Measurements from ENCODE around the gene ELP1.

ELP1 gene

DNA sequence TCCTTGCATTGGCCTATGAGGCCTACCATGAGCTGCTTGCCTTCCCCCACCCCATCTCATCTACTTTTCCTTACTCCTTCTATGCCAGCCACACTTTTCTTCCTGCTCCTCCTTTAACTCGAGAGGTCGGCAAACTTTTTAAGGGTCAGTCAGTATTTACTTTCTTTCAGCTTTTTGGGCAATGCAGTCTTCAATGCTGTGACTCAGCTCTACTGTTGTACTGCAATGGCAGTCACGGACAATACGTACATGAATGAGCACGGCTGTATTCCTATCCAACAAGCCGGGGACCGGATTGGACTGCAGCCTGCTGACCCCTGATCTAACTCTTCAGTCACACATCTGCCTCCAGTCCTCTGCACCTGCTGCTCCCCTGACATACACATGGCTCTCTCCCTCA, 72.5 kb downstream of the ELP1 start:
- Histone ChIP-seq H3K9me3 (ENCODE audit: insufficient read depth, low read length) (no peaks in the 10 kb centered on the region), H3K9ac (ENCODE audit: low read length) (no peak overlapping the region), H3K27me3 (ENCODE audit: low read depth, low read length) (no peaks in the 10 kb centered on the region), H3K4me1 (ENCODE audit: low read length) (no peaks in the 10 kb centered on the region), H3K27ac (ENCODE audit: low read length) (no peak overlapping the region), H3K36me3 (replicated peaks; ENCODE audit: low read depth, low read length) (no peaks in the 10 kb centered on the region), H4K20me1 (ENCODE audit: insufficient read depth, low read length) (no peaks in the 10 kb centered on the region), H3K4me2 (ENCODE audit: low read length) (no peak overlapping the region), H3K79me2 (ENCODE audit: low read length) (no peaks in the 10 kb centered on the region), H2AFZ (ENCODE audit: low read depth, low read length) (no peak overlapping the region), H3K4me3 (ENCODE audit: low read length) (no peak overlapping the region)
- no peak for TF ChIP-seq EZH2phosphoT487 (IDR thresholded peaks at IDR 0.05; ENCODE audit: low read depth)
- TF ChIP-seq, protein P1, sequence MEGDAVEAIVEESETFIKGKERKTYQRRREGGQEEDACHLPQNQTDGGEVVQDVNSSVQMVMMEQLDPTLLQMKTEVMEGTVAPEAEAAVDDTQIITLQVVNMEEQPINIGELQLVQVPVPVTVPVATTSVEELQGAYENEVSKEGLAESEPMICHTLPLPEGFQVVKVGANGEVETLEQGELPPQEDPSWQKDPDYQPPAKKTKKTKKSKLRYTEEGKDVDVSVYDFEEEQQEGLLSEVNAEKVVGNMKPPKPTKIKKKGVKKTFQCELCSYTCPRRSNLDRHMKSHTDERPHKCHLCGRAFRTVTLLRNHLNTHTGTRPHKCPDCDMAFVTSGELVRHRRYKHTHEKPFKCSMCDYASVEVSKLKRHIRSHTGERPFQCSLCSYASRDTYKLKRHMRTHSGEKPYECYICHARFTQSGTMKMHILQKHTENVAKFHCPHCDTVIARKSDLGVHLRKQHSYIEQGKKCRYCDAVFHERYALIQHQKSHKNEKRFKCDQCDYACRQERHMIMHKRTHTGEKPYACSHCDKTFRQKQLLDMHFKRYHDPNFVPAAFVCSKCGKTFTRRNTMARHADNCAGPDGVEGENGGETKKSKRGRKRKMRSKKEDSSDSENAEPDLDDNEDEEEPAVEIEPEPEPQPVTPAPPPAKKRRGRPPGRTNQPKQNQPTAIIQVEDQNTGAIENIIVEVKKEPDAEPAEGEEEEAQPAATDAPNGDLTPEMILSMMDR (IDR thresholded peaks at IDR 0.05; ENCODE audit: low read depth, low read length) = no peak

DNA sequence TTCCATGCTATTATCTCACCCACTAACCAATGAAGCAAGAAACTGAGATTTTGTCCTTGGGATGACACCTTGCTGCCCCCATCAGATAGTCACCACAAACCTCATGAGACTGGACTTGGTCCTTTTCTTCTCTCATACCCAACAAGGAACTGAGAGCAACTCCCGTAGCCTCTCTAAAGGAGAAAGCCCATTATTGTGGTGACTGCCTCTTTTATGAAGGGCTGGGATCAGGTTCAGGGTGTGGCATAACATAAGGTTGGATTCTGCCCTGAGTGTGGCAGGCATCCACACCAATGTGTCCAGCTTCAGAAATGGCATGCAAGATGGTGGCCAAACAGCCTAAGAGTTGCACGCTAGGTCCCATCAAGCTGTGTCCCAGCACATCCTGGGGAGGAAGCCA, 73.2 kb downstream of the ELP1 start:
- Histone ChIP-seq H3K36me3 (replicated peaks; ENCODE audit: low read depth, low read length) (no peaks in the 10 kb centered on the region), H3K9ac (ENCODE audit: low read length) (no peak overlapping the region), H3K27ac (ENCODE audit: low read length) (no peak overlapping the region), H4K20me1 (ENCODE audit: insufficient read depth, low read length) (no peaks in the 10 kb centered on the region), H3K79me2 (ENCODE audit: low read length) (no peaks in the 10 kb centered on the region), H3K4me3 (ENCODE audit: low read length) (no peak overlapping the region), H3K4me2 (ENCODE audit: low read length) (no peak overlapping the region), H3K9me3 (ENCODE audit: insufficient read depth, low read length) (no peaks in the 10 kb centered on the region), H3K27me3 (ENCODE audit: low read depth, low read length) (no peaks in the 10 kb centered on the region), H3K4me1 (ENCODE audit: low read length) (no peaks in the 10 kb centered on the region), H2AFZ (ENCODE audit: low read depth, low read length) (no peak overlapping the region)
- TF ChIP-seq, protein P1 (IDR thresholded peaks at IDR 0.05; ENCODE audit: low read depth, low read length) = no peak

DNA sequence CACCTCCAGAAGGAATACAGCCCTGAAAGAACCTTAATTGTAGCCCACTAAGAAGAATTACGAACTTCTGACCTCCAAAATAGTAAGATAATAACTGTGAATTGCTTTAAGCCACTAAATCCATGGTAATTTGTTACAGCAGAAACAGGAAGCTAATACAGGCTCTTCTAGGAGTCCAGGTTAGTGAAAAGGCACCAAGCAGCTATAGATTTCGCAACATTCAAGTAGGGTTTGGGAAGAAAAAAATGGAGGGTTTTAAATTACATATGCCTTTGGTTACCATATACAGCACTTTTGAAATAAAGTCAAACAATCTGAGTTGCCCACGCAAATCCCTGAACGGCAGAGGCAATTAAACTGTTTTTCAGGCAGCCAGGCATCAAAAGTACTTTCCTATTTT, 73.6 kb downstream of the ELP1 start:
- no peak overlapping the region for H3K4me3 ChIP-seq (ENCODE audit: low read length)
- H3K9ac ChIP-seq (ENCODE audit: low read length) = no peak overlapping the region
- no peaks in the 10 kb centered on the region for H3K9me3 ChIP-seq (ENCODE audit: insufficient read depth, low read length)
- no peak overlapping the region for H2AFZ ChIP-seq (ENCODE audit: low read depth, low read length)
- no peak overlapping the region for H3K27ac ChIP-seq (ENCODE audit: low read length)
- H3K4me1 ChIP-seq (ENCODE audit: low read length) = no peaks in the 10 kb centered on the region
- H3K4me2 ChIP-seq (ENCODE audit: low read length) = no peak overlapping the region
- no peaks in the 10 kb centered on the region for H3K27me3 ChIP-seq (ENCODE audit: low read depth, low read length)
- no peaks in the 10 kb centered on the region for H3K79me2 ChIP-seq (ENCODE audit: low read length)
- TF ChIP-seq EZH2phosphoT487 (IDR thresholded peaks at IDR 0.05; ENCODE audit: low read depth) = no peak
- TF ChIP-seq, protein P1 (IDR thresholded peaks at IDR 0.05; ENCODE audit: low read depth, low read length) = no peak
- H4K20me1 ChIP-seq (ENCODE audit: insufficient read depth, low read length) = no peaks in the 10 kb centered on the region
- H3K36me3 ChIP-seq (replicated peaks; ENCODE audit: low read depth, low read length) = no peaks in the 10 kb centered on the region

DNA sequence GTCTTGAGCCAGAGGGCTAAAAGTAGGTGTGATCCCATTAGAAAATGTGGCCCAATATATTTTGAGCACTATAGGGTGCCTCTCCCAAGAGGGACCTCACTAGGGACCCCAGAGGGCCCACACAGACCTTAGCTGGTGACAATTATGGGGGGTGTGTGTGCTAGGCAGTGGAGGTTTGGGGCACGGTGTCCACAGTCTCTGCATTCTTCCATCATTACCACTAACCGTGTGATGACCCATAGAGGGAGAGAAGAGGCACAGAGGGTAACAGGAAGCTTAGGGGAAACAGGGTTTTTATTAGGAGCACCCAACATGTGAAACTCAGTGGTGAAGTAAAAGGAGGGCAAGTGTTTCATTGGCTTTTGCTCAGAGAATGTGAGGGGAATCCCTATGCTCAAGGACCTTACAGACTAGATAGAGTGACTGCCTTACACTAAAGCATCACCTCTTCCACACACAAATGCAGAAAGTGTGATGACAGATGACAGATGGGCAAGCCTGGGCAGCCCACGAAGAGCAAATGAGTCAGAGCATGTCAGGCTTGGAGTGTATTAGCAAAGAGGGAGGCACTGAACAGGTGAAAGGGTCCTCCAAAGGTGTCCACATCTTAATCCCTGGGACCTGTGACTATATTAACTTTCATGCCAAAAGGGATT, 74.3 kb downstream of the ELP1 start:
- H3K4me1 ChIP-seq (ENCODE audit: low read length) = no peaks in the 10 kb centered on the region
- H3K4me2 ChIP-seq (ENCODE audit: low read length) = no peak overlapping the region
- no peaks in the 10 kb centered on the region for H3K36me3 ChIP-seq (replicated peaks; ENCODE audit: low read depth, low read length)
- no peaks in the 10 kb centered on the region for H4K20me1 ChIP-seq (ENCODE audit: insufficient read depth, low read length)
- no peak for TF ChIP-seq EZH2phosphoT487 (IDR thresholded peaks at IDR 0.05; ENCODE audit: low read depth)
- TF ChIP-seq, protein P1 (IDR thresholded peaks at IDR 0.05; ENCODE audit: low read depth, low read length) = no peak
- H3K9ac ChIP-seq (ENCODE audit: low read length) = no peak overlapping the region
- no peak overlapping the region for H3K4me3 ChIP-seq (ENCODE audit: low read length)
- no peak overlapping the region for H2AFZ ChIP-seq (ENCODE audit: low read depth, low read length)
- H3K79me2 ChIP-seq (ENCODE audit: low read length) = no peaks in the 10 kb centered on the region
- H3K27ac ChIP-seq (ENCODE audit: low read length) = no peak overlapping the region
- H3K27me3 ChIP-seq (ENCODE audit: low read depth, low read length) = no peaks in the 10 kb centered on the region
- H3K9me3 ChIP-seq (ENCODE audit: insufficient read depth, low read length) = no peaks in the 10 kb centered on the region

Measured in OCI-LY3 (cell line).